Calu3 (cell line): ENCODE data around the gene NPNT. TPM values are rescaled to one million over a fixed set of nuclear protein-coding genes. Genes with fewer than 3 reads are reported as not detected.

Experiments used
- BruUV-seq: library from RNA; stranded (reverse); fragments of 400-500 nt; replicated peaks from 2 replicates; lab custom pipeline; 2021; lab: Mats Ljungman, UMichigan
- CTCF ChIA-PET: fragments of 300-600 bp; sonication (Branson Sonifier 250); formaldehyde crosslinking; loops from one replicate; lab custom pipeline; 2022; ENCODE audit warnings: antibody characterized with exemption; lab: Charles Lee
- DNase-seq: peaks from one replicate; pipeline ENCODE4 v3.0.0; 2022
- H3K27ac Mint-ChIP-seq: one replicate; pipeline ENCODE4 v1.8.0; 2022; ENCODE audit warnings: mixed read lengths; ENCODE audit not compliant: unreplicated experiment
- H3K27me3 Mint-ChIP-seq: one replicate; pipeline ENCODE4 v1.8.0; 2022; ENCODE audit warnings: mixed read lengths; ENCODE audit not compliant: unreplicated experiment
- H3K36me3 Mint-ChIP-seq: one replicate; pipeline ENCODE4 v1.8.0; 2022; ENCODE audit warnings: mild to moderate bottlenecking, moderate library complexity, mixed read lengths; ENCODE audit not compliant: insufficient read depth, unreplicated experiment
- H3K4me1 Mint-ChIP-seq: one replicate; pipeline ENCODE4 v1.8.0; 2022; ENCODE audit warnings: mild to moderate bottlenecking, low read depth, mixed read lengths; ENCODE audit not compliant: unreplicated experiment
- H3K4me3 Mint-ChIP-seq: one replicate; pipeline ENCODE4 v1.8.0; 2022; ENCODE audit warnings: mild to moderate bottlenecking, low read depth, moderate library complexity, mixed read lengths; ENCODE audit not compliant: unreplicated experiment
- H3K9me3 Mint-ChIP-seq: one replicate; pipeline ENCODE4 v1.8.0; 2022; ENCODE audit warnings: low read depth, mixed read lengths; ENCODE audit not compliant: unreplicated experiment
- intact Hi-C: fragments of 100-400 bp; cut with micrococcal nuclease; formaldehyde crosslinking; loops from one replicate; pipeline ENCODE4 v1.10.0; 2022; ENCODE audit not compliant: unreplicated experiment
- total RNA-seq: library from RNA; stranded (reverse); gene quantifications from 2 replicates; pipeline ENCODE4 v1.2.3, GENCODE V29; 2022
- TF ChIP-seq, protein P1 (sequence below): fragments of 200-600 bp; IDR thresholded peaks from one replicate; pipeline ENCODE4 v1.8.0; 2022; ENCODE audit warnings: antibody characterized with exemption; ENCODE audit not compliant: unreplicated experiment

Gene NPNT
- total RNA-seq, 1 experiment from 2014 or later, result 88.5 TPM

DNA sequence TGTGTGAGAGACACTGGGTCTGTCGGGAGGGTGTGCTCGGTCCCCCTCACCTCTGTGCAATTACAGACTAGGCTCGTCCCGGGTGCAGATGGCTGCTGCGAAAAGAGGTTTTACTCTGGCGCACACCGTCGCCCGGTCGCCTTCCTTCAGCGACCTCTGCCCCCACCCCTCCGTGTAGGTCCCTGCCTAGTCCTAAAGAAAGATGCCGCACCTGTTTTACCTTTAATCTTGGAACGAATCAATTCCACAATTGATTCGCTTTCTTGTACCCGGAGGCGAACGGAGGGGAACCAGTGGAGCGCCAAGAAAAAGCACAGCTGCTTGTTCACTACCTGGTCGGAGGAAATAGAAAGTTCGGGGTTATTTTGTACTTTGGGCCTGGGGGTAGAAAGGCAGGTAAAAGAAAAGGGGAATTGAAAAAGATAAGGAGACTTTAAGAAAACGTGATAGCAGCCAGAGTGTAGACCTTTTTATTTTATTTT, 1.2 kb downstream of the NPNT start:
- no TSS peak for BruUV-seq
- Mint-ChIP-seq H3K27me3 (no peaks in the 10 kb centered on the region), H3K9me3 (no peaks in the 10 kb centered on the region), H3K4me1 (peaks cover 49% of the 10 kb centered on the region), H3K27ac (peak overlapping the region; percentile 21), H3K36me3 (peaks cover 36% of the 10 kb centered on the region), H3K4me3 (peak overlapping the region; percentile 74)
- intact Hi-C loops, result loop anchor here (5.0 to 10.0 kb wide), 2 partner anchors 71 to 182 kb away; no protein-coding TSS in a partner anchor
- TF ChIP-seq, protein P1, sequence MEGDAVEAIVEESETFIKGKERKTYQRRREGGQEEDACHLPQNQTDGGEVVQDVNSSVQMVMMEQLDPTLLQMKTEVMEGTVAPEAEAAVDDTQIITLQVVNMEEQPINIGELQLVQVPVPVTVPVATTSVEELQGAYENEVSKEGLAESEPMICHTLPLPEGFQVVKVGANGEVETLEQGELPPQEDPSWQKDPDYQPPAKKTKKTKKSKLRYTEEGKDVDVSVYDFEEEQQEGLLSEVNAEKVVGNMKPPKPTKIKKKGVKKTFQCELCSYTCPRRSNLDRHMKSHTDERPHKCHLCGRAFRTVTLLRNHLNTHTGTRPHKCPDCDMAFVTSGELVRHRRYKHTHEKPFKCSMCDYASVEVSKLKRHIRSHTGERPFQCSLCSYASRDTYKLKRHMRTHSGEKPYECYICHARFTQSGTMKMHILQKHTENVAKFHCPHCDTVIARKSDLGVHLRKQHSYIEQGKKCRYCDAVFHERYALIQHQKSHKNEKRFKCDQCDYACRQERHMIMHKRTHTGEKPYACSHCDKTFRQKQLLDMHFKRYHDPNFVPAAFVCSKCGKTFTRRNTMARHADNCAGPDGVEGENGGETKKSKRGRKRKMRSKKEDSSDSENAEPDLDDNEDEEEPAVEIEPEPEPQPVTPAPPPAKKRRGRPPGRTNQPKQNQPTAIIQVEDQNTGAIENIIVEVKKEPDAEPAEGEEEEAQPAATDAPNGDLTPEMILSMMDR, result no peak
- CTCF ChIA-PET, result no interaction called here
- DNase-seq, result peak; percentile 39

DNA sequence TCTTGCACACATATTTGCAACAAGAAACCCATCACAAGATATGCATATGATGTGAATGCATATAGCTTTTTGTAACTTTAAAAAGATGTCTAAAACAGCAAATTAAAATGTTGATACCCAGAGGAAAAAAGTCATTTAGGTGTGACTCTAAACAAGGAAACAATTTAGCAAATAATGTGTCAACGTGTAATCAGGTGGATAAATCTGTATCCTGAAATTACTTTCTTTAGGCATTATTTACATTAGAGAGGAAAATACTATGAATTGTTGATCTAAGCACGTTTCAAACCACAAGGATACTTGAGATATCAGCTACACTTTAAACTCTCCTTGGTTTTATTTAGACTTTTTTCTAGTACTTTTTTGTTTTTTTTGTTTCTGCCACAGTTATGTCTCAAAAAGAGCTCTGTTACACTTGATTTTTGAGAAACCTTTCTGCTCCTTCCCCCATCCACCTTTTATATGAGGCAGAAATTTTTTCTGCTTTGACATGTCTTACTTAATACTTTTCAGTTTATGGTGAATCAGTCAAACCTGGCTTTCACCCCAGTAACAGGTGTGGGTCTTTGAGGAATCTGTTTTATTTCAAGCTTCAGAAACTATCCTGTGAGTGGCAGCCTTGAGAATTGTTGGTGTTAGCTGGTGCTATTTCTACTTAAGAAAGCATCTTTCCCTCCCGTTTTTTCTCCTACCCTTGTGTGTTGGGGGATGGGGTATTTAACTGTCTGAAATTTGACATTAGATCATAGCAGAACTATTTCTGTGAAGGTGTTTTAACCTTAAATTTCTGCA, 1.9 kb downstream of the NPNT start:
- no peaks in the 10 kb centered on the region for H3K27me3 Mint-ChIP-seq
- TF ChIP-seq, protein P1, result no peak
- CTCF ChIA-PET, result interaction anchor here (0.9 kb wide), 1 partner anchor 101 kb away, joined by 5 read pairs; no protein-coding TSS in a partner anchor
- H3K36me3 Mint-ChIP-seq, result peaks cover 36% of the 10 kb centered on the region
- H3K4me1 Mint-ChIP-seq, result peaks cover 49% of the 10 kb centered on the region
- H3K9me3 Mint-ChIP-seq, result no peaks in the 10 kb centered on the region
- TSS peak; percentile 7 for BruUV-seq
- peak overlapping the region; percentile 74 for H3K4me3 Mint-ChIP-seq
- peak overlapping the region; percentile 91 for H3K27ac Mint-ChIP-seq
- no peak for DNase-seq
- intact Hi-C loops, result loop anchor here (5.0 to 10.0 kb wide), 2 partner anchors 70 to 182 kb away; no protein-coding TSS in a partner anchor

DNA sequence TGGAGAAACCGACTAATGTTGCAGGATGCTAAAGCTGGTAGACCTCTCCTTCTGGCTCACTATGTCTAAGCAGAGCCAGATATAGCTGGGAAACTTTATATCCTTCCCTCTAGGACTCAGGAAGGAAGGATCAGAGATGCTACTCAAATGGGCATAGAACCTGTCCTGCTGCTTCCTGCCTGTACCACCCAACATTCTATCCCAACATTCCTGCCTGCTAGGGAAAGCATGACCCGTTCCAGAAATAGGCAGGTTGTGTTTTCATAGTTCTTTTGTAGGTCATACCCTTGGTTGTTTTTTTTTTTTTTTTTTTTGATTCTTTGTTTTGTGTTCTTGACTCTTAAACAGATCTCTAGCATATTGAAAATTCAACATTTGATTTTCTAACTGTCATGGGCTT, 5.3 kb downstream of the NPNT start:
- CTCF ChIA-PET, result no interaction called here
- TF ChIP-seq, protein P1, result no peak
- intact Hi-C loops, result loop anchor here (10.0 kb wide), 1 partner anchor 304 kb away; no protein-coding TSS in a partner anchor
- no peak overlapping the region for H3K27ac Mint-ChIP-seq
- H3K4me1 Mint-ChIP-seq, result peaks cover 38% of the 10 kb centered on the region
- no TSS peak for BruUV-seq
- no peaks in the 10 kb centered on the region for H3K9me3 Mint-ChIP-seq
- DNase-seq, result no peak
- no peak overlapping the region for H3K4me3 Mint-ChIP-seq
- peaks cover 29% of the 10 kb centered on the region for H3K36me3 Mint-ChIP-seq
- no peaks in the 10 kb centered on the region for H3K27me3 Mint-ChIP-seq

DNA sequence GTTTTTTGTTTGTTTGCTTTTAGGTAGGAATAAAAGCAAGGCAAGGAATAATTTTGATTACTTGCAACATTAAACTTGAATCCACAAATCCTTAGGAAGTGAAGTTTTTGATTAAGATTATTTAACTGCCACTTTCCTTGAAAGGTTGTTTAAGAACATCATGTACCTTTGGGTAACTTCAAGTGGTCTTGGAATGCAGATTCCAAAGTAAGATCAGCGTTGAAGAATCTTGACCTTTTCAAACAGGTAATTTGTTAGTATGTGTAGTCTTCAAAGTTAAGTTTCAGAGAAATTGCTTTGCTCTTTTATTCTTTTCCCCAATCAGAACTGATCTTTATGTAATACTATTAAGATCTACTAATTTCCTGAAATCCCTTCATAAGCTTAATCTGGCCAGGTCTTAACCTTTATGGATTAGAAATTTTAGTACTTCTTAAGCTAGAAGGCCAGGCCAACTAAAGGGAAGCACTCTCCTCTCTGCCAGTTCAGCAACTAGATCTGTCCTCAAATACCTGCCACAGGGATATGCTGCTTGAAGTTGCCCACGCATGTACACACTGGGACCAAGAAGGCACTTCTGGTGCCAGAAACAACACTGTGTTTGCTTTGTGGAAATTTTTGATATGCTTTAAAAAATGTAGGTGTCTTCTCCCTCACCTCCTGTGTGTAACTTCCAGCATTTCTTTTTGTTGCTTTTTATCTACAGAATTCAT, 7.4 kb downstream of the NPNT start:
- no peak for DNase-seq
- H3K36me3 Mint-ChIP-seq, result peaks cover 16% of the 10 kb centered on the region
- H3K27me3 Mint-ChIP-seq, result no peaks in the 10 kb centered on the region
- H3K4me3 Mint-ChIP-seq, result no peak overlapping the region
- CTCF ChIA-PET, result no interaction called here
- H3K4me1 Mint-ChIP-seq, result peaks cover 29% of the 10 kb centered on the region
- H3K27ac Mint-ChIP-seq, result no peak overlapping the region
- intact Hi-C loops, result loop anchor here (10.0 kb wide), 1 partner anchor 302 kb away; no protein-coding TSS in a partner anchor
- H3K9me3 Mint-ChIP-seq, result no peaks in the 10 kb centered on the region
- BruUV-seq, result no TSS peak
- TF ChIP-seq, protein P1, result no peak
